GM12878 (cell line): ENCODE measurements around the gene OR6K6. TPM values are rescaled to one million over a fixed set of nuclear protein-coding genes. Genes with fewer than 3 reads are reported as not detected.

Source experiments
- HCFC1 ChIP-seq: fragments of 150-350 bp; IDR thresholded peaks from 2 replicates; pipeline ENCODE4 v1.6.1; 2014; ENCODE audit warnings: low read length
- NFXL1 ChIP-seq: fragments of 450-650 bp; IDR thresholded peaks from 2 replicates; pipeline ENCODE4 v1.6.1; 2017; ENCODE audit warnings: antibody characterized with exemption, mild to moderate bottlenecking, borderline replicate concordance
- NR2C1 ChIP-seq: fragments of 450-650 bp; IDR thresholded peaks from 2 replicates; pipeline ENCODE4 v1.6.1; 2017; ENCODE audit warnings: antibody characterized with exemption, mild to moderate bottlenecking, moderate library complexity
- PAX8 ChIP-seq: fragments of 450-650 bp; IDR thresholded peaks from 2 replicates; pipeline ENCODE4 v1.6.1; 2017; ENCODE audit warnings: mild to moderate bottlenecking, moderate library complexity
- polyA plus RNA-seq, 11 experiments: library from polyadenylated mRNA; depleted of rRNA in 4 of 11; unstranded in 6 of 11; stranded (reverse) in 5 of 11; fragments of >200 nt; fragmentation: Nextera tagmentation in 4 of 11; fragmentation: Illumina TruSeq in 1 of 11; extraction: Ambion mirVana in 4 of 11; extraction: Trizol in 1 of 11; gene quantifications; 1 replicate in 1 of 11; 2 replicates in 10 of 11; pipeline versions ENCODE4 v1.2.1 to v1.2.3, GENCODE V29; 2011 to 2016; ENCODE audit warnings: inconsistent platforms in 2 of 11, missing spikeins in 2 of 11, low read depth in 1 of 11
- total RNA-seq, 4 experiments: library from RNA; depleted of rRNA in 3 of 4; stranded (reverse); fragments of >200 nt in 3 of 4; fragmentation: Illumina TruSeq in 1 of 4; extraction: Trizol in 1 of 4; gene quantifications; 2 replicates each; pipeline versions ENCODE4 v1.2.1 to v1.2.3, GENCODE V29; 2013 to 2021
- TF ChIP-seq, protein P1 (sequence below): fragments of 150-350 bp; IDR thresholded peaks from 2 replicates; pipeline ENCODE4 v1.6.1; 2014; ENCODE audit warnings: mild to moderate bottlenecking, low read depth, low read length
- TF ChIP-seq, protein P2 (sequence below): fragments of 450-650 bp; IDR thresholded peaks from 2 replicates; pipeline ENCODE4 v1.6.1; 2017; ENCODE audit warnings: mild to moderate bottlenecking, low read depth, inconsistent platforms; ENCODE audit not compliant: poor library complexity, severe bottlenecking
- TF ChIP-seq, protein P3 (sequence below), 3 experiments: IDR thresholded peaks in 2 of 3; conservative IDR thresholded peaks in 1 of 3; 2 replicates each; pipeline ENCODE4 v1.5.1; 2011; ENCODE audit warnings: low read depth in 3 of 3, low read length in 3 of 3, mild to moderate bottlenecking in 3 of 3, control low read depth in 2 of 3, moderate library complexity in 2 of 3, inconsistent platforms in 1 of 3, mixed read lengths in 1 of 3; ENCODE audit not compliant: control insufficient read depth in 2 of 3, insufficient read depth in 1 of 3; ENCODE audit errors: extremely low read depth in 1 of 3
- TF ChIP-seq, protein P4 (sequence below): fragments of 450-650 bp; IDR thresholded peaks from 2 replicates; pipeline ENCODE4 v1.6.1; 2017; ENCODE audit warnings: low read depth, mild to moderate bottlenecking, moderate library complexity

OR6K6 gene
- total and polyA plus RNA-seq, 10 of the 15 experiments (the other 5 are each of a cell fraction or from before 2014, with no cell fraction given): not detected

DNA sequence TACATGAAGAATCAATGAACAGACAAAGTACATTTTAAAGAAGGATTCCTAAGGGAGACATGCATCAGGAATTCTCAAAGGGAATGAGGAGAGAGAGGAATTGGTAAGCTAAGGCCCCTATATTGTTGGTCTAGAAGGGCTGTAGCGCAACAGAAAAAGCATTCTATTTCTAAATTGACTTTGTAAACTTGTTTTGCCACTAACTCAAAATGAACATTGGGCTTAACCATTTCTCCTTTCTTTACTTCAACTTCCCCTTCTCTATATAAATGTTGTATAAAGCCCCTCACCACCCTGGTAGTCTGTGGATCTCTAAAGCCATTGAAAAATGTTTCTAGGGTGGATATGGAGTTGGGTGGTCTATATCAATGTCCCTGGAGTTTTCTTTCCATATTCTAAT is 46.9 kb downstream of the OR6K6 start (continued):
- TF ChIP-seq, protein P1, sequence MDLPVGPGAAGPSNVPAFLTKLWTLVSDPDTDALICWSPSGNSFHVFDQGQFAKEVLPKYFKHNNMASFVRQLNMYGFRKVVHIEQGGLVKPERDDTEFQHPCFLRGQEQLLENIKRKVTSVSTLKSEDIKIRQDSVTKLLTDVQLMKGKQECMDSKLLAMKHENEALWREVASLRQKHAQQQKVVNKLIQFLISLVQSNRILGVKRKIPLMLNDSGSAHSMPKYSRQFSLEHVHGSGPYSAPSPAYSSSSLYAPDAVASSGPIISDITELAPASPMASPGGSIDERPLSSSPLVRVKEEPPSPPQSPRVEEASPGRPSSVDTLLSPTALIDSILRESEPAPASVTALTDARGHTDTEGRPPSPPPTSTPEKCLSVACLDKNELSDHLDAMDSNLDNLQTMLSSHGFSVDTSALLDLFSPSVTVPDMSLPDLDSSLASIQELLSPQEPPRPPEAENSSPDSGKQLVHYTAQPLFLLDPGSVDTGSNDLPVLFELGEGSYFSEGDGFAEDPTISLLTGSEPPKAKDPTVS: no peak
- TF ChIP-seq PAX8 (no peak), NFXL1 (no peak), NR2C1 (no peak), HCFC1 (no peak)
- TF ChIP-seq, protein P2, sequence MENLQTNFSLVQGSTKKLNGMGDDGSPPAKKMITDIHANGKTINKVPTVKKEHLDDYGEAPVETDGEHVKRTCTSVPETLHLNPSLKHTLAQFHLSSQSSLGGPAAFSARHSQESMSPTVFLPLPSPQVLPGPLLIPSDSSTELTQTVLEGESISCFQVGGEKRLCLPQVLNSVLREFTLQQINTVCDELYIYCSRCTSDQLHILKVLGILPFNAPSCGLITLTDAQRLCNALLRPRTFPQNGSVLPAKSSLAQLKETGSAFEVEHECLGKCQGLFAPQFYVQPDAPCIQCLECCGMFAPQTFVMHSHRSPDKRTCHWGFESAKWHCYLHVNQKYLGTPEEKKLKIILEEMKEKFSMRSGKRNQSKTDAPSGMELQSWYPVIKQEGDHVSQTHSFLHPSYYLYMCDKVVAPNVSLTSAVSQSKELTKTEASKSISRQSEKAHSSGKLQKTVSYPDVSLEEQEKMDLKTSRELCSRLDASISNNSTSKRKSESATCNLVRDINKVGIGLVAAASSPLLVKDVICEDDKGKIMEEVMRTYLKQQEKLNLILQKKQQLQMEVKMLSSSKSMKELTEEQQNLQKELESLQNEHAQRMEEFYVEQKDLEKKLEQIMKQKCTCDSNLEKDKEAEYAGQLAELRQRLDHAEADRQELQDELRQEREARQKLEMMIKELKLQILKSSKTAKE: no peak
- TF ChIP-seq, protein P3, sequence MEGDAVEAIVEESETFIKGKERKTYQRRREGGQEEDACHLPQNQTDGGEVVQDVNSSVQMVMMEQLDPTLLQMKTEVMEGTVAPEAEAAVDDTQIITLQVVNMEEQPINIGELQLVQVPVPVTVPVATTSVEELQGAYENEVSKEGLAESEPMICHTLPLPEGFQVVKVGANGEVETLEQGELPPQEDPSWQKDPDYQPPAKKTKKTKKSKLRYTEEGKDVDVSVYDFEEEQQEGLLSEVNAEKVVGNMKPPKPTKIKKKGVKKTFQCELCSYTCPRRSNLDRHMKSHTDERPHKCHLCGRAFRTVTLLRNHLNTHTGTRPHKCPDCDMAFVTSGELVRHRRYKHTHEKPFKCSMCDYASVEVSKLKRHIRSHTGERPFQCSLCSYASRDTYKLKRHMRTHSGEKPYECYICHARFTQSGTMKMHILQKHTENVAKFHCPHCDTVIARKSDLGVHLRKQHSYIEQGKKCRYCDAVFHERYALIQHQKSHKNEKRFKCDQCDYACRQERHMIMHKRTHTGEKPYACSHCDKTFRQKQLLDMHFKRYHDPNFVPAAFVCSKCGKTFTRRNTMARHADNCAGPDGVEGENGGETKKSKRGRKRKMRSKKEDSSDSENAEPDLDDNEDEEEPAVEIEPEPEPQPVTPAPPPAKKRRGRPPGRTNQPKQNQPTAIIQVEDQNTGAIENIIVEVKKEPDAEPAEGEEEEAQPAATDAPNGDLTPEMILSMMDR (IDR thresholded peaks at IDR 0.05 in 2 of 3, conservative IDR thresholded peaks at IDR 0.05 in 1 of 3; ENCODE audit: control insufficient read depth in 2 of 3, extremely low read depth in 1 of 3, insufficient read depth in 1 of 3, low read depth in 3 of 3, low read length in 3 of 3): no peak
- TF ChIP-seq, protein P4, sequence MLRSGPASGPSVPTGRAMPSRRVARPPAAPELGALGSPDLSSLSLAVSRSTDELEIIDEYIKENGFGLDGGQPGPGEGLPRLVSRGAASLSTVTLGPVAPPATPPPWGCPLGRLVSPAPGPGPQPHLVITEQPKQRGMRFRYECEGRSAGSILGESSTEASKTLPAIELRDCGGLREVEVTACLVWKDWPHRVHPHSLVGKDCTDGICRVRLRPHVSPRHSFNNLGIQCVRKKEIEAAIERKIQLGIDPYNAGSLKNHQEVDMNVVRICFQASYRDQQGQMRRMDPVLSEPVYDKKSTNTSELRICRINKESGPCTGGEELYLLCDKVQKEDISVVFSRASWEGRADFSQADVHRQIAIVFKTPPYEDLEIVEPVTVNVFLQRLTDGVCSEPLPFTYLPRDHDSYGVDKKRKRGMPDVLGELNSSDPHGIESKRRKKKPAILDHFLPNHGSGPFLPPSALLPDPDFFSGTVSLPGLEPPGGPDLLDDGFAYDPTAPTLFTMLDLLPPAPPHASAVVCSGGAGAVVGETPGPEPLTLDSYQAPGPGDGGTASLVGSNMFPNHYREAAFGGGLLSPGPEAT: no peak
